Measurements from ENCODE around the gene TAMALIN. TPM values are rescaled to one million over a fixed set of nuclear protein-coding genes. Genes with fewer than 3 reads are reported as not detected.
A peak's percentile ranks its signal among the peaks of the same experiment; 100 is the strongest.

The TAMALIN gene
- total and polyA plus RNA-seq, 9 donors = 16.8 to 84.1 (median 32.2) TPM

GRCh38 chr12:52019113-52019770 lies 12.5 kb downstream of the TAMALIN start:
- DNase-seq = no peak
- no peaks in the 10 kb centered on the region for H3K9me3 ChIP-seq
- WGBS, 3 donors = 66 to 70% (median 67%) methylated on average over 13 of the region's 13 CpGs
- no peaks in the 10 kb centered on the region for H3K36me3 ChIP-seq
- intact Hi-C loops (cut with DNase I) = no loop called here
- TF ChIP-seq CTCF (IDR thresholded peaks at IDR 0.05) = no peak
- no peak for TF ChIP-seq EP300 (IDR thresholded peaks at IDR 0.05)
- no peak for TF ChIP-seq POLR2A (IDR thresholded peaks at IDR 0.05)
- H3K27me3 ChIP-seq = no peaks in the 10 kb centered on the region
- H3K27ac ChIP-seq = no peak overlapping the region
- H3K4me1 ChIP-seq (ENCODE audit: insufficient read depth) = peaks cover 2% of the 10 kb centered on the region
- no peak overlapping the region for H3K4me3 ChIP-seq

GRCh38 chr12:52020539-52021336 lies 14.0 kb downstream of the TAMALIN start:
- DNase-seq = peak in 2 of 5 donors; percentile 65 to 74
- no peak overlapping the region for H3K4me3 ChIP-seq
- 36 to 44% (median 44%) methylated on average over 9 of the region's 9 CpGs for WGBS, 3 donors
- H3K27ac ChIP-seq = no peak overlapping the region
- TF ChIP-seq CTCF (IDR thresholded peaks at IDR 0.05) (peak; percentile 17 to 67 (median 52)), EP300 (IDR thresholded peaks at IDR 0.05) (no peak)
- H3K36me3 ChIP-seq = no peaks in the 10 kb centered on the region
- intact Hi-C loops (cut with DNase I) = no loop called here
- H3K27me3 ChIP-seq = no peaks in the 10 kb centered on the region
- peaks cover 2% of the 10 kb centered on the region for H3K4me1 ChIP-seq (ENCODE audit: insufficient read depth)
- H3K9me3 ChIP-seq = no peaks in the 10 kb centered on the region

GRCh38 chr12:52022841-52023181 lies 16.1 kb downstream of the TAMALIN start:
- H3K4me3 ChIP-seq = peak overlapping the region; percentile 34
- TF ChIP-seq EP300 (IDR thresholded peaks at IDR 0.05) (no peak), CTCF (IDR thresholded peaks at IDR 0.05) (no peak), POLR2A (IDR thresholded peaks at IDR 0.05) (no peak)
- peak in 2 of 5 donors; percentile 34 to 43 for DNase-seq
- no peaks in the 10 kb centered on the region for H3K27me3 ChIP-seq
- no peaks in the 10 kb centered on the region for H3K9me3 ChIP-seq
- WGBS, 3 donors = 31 to 36% (median 34%) methylated on average over 14 of the region's 14 CpGs
- H3K36me3 ChIP-seq = no peaks in the 10 kb centered on the region
- peaks cover 8% of the 10 kb centered on the region for H3K4me1 ChIP-seq (ENCODE audit: insufficient read depth)
- no peak overlapping the region for H3K27ac ChIP-seq
- intact Hi-C loops (cut with DNase I) = loop anchor here in 2 of 4 donors (2.0 kb wide), 1 partner anchor 20 kb away; no protein-coding TSS in a partner anchor

GRCh38 chr12:52023182-52023975 lies 16.6 kb downstream of the TAMALIN start:
- H3K36me3 ChIP-seq = no peaks in the 10 kb centered on the region
- intact Hi-C loops (cut with DNase I) = loop anchor here in 2 of 4 donors (2.0 kb wide), 1 partner anchor 21 kb away; no protein-coding TSS in a partner anchor
- H3K27ac ChIP-seq = peak overlapping the region in 1 of 2 donors; percentile 9
- H3K27me3 ChIP-seq = no peaks in the 10 kb centered on the region
- peak overlapping the region; percentile 34 for H3K4me3 ChIP-seq
- DNase-seq = peak; percentile 88 to 94 (median 93)
- H3K9me3 ChIP-seq = no peaks in the 10 kb centered on the region
- peaks cover 8% of the 10 kb centered on the region for H3K4me1 ChIP-seq (ENCODE audit: insufficient read depth)
- peak; percentile 96 to 99 (median 99) for TF ChIP-seq CTCF (IDR thresholded peaks at IDR 0.05)
- no peak for TF ChIP-seq EP300 (IDR thresholded peaks at IDR 0.05)
- TF ChIP-seq POLR2A (IDR thresholded peaks at IDR 0.05) = peak; percentile 11
- 0 to 2% (median 1%) methylated on average over 44 to 70 of the region's 70 CpGs for WGBS, 3 donors

Measured in ovary (tissue), 9 donors.